Esophagus muscularis mucosa (tissue), 4 donors: ENCODE measurements around the gene GPR55. TPM values are rescaled to one million over a fixed set of nuclear protein-coding genes. Genes with fewer than 3 reads are reported as not detected.

Experiments
- DNase-seq: peaks from one replicate; pipeline ENCODE4 v3.0.0-alpha.2; 2017; ENCODE audit errors: extremely low spot score
- H3K27ac ChIP-seq, 4 donors: fragments of 200-600 bp; sonication (generic); replicated peaks in 1 of 4; 1 replicate in 3 of 4; 2 replicates in 1 of 4; pipeline ENCODE4 v1.5.1; 2016 to 2019; ENCODE audit warnings: mild to moderate bottlenecking in 1 of 4
- H3K27me3 ChIP-seq, 4 donors: fragments of 200-600 bp; sonication (generic); one replicate each; pipeline versions ENCODE4 v1.5.1 to v1.6.0; 2016 to 2019
- H3K36me3 ChIP-seq, 4 donors: fragments of 200-600 bp; sonication (generic); one replicate each; pipeline ENCODE4 v1.5.1; 2016 to 2019
- H3K4me1 ChIP-seq, 4 donors: fragments of 200-600 bp; sonication (generic); one replicate each; pipeline ENCODE4 v1.5.1; 2016 to 2019
- H3K4me3 ChIP-seq, 4 donors: fragments of 200-600 bp; sonication (generic); 1 replicate in 2 of 4; 2 replicates in 2 of 4; pipeline ENCODE4 v1.5.1; 2016 to 2019; ENCODE audit warnings: mild to moderate bottlenecking in 4 of 4, moderate library complexity in 1 of 4
- H3K9me3 ChIP-seq, 4 donors: fragments of 200-600 bp; sonication (generic); 1 replicate in 3 of 4; 2 replicates in 1 of 4; pipeline ENCODE4 v1.5.1; 2016 to 2019
- CTCF ChIP-seq, 3 experiments: fragments of 200-600 bp in 2 of 3; fragments of 450-650 bp in 1 of 3; sonication (generic) in 2 of 3; IDR thresholded peaks; one replicate each; pipeline ENCODE4 v1.5.1; 2017 to 2019; ENCODE audit warnings: antibody characterized with exemption in 3 of 3, mild to moderate bottlenecking in 2 of 3, moderate library complexity in 1 of 3
- EP300 ChIP-seq: sonication (generic); formaldehyde crosslinking; IDR thresholded peaks from one replicate; pipeline ENCODE4 v1.6.1; 2017; ENCODE audit warnings: antibody characterized with exemption
- POLR2A ChIP-seq: fragments of 450-650 bp; IDR thresholded peaks from one replicate; pipeline ENCODE4 v1.6.1; 2017; ENCODE audit warnings: antibody characterized with exemption, moderate library complexity, mild to moderate bottlenecking, low read depth
- POLR2AphosphoS5 ChIP-seq, 2 donors: sonication (generic); formaldehyde crosslinking; IDR thresholded peaks; one replicate each; pipeline ENCODE4 v1.6.1; 2017; ENCODE audit warnings: antibody characterized with exemption in 2 of 2
- WGBS: methylation state at CpG from one replicate; pipeline ENCODE4 v1.1.5; 2018; 5-methylcytosine and 5-hydroxymethylcytosine counted together
- intact Hi-C: fragments of 100-400 bp; cut with DNase I; formaldehyde crosslinking; loops from one replicate; pipeline ENCODE4 v1.15.1; 2023
- total RNA-seq, 4 donors: library from RNA; depleted of rRNA; stranded (reverse); fragments of >200 nt; gene quantifications; one replicate each; pipeline versions ENCODE4 v1.1.0 to v1.2.1, GENCODE V29; 2016

GPR55 gene
- total RNA-seq, 4 donors from 2014 or later = 0.29 to 0.42 TPM; not detected in 2

- TF ChIP-seq EP300 (no peak), POLR2AphosphoS5 (IDR thresholded peaks at IDR 0.05) (no peak), POLR2A (no peak), CTCF (IDR thresholded peaks at IDR 0.05) (no peak)
- intact Hi-C loops = no loop called here
- Histone ChIP-seq H3K4me3 (no peak overlapping the region), H3K9me3 (peaks cover 0 to 18% (median 10%) of the 10 kb centered on the region in 4 donors), H3K36me3 (no peaks in the 10 kb centered on the region), H3K4me1 (peaks cover 11 to 14% (median 12%) of the 10 kb centered on the region in 4 donors), H3K27ac (no peak overlapping the region), H3K27me3 (peaks cover 0 to 36% (median 0%) of the 10 kb centered on the region in 4 donors)
- DNase-seq = peak; percentile 74
- no CpG with 5 or more reads among the region's 9 CpGs for WGBS
Observed at GRCh38 chr2:230935130-230935430, 10.0 kb upstream of the GPR55 start.

- H3K27me3 ChIP-seq = peaks cover 0 to 33% (median 0%) of the 10 kb centered on the region in 4 donors
- H3K4me1 ChIP-seq = peaks cover 11 to 14% (median 12%) of the 10 kb centered on the region in 4 donors
- 87% methylated on average over 6 of the region's 17 CpGs for WGBS
- no peak overlapping the region for H3K27ac ChIP-seq
- H3K9me3 ChIP-seq = peaks cover 0 to 18% (median 10%) of the 10 kb centered on the region in 4 donors
- intact Hi-C loops = no loop called here
- TF ChIP-seq EP300 = no peak
- no peak for TF ChIP-seq CTCF (IDR thresholded peaks at IDR 0.05)
- TF ChIP-seq POLR2AphosphoS5 (IDR thresholded peaks at IDR 0.05) = no peak
- TF ChIP-seq POLR2A = no peak
- no peaks in the 10 kb centered on the region for H3K36me3 ChIP-seq
- no peak overlapping the region for H3K4me3 ChIP-seq
- peak; percentile 75 for DNase-seq
Observed at GRCh38 chr2:230934231-230935129, 9.4 kb upstream of the GPR55 start.

GRCh38 chr2:230933521-230934180 is 8.6 kb upstream of the GPR55 start:
- peaks cover 0 to 26% (median 0%) of the 10 kb centered on the region in 4 donors for H3K27me3 ChIP-seq
- H3K27ac ChIP-seq = peak overlapping the region in 1 of 4 donors; percentile 51
- peak; percentile 72 for DNase-seq
- TF ChIP-seq CTCF (IDR thresholded peaks at IDR 0.05) (no peak), EP300 (no peak), POLR2AphosphoS5 (IDR thresholded peaks at IDR 0.05) (no peak), POLR2A (no peak)
- no peak overlapping the region for H3K4me3 ChIP-seq
- H3K9me3 ChIP-seq = peaks cover 0 to 18% (median 10%) of the 10 kb centered on the region in 4 donors
- H3K36me3 ChIP-seq = no peaks in the 10 kb centered on the region
- WGBS = 87% methylated on average over 8 of the region's 10 CpGs
- intact Hi-C loops = no loop called here
- peaks cover 11 to 14% (median 12%) of the 10 kb centered on the region in 4 donors for H3K4me1 ChIP-seq

GRCh38 chr2:230932556-230933511 is 7.8 kb upstream of the GPR55 start:
- H3K27ac ChIP-seq = peak overlapping the region in 2 of 4 donors; percentile 31 to 51
- H3K36me3 ChIP-seq = no peaks in the 10 kb centered on the region
- TF ChIP-seq CTCF (IDR thresholded peaks at IDR 0.05) (no peak), POLR2AphosphoS5 (IDR thresholded peaks at IDR 0.05) (peak; percentile 32 to 53), POLR2A (no peak)
- peaks cover 11 to 14% (median 12%) of the 10 kb centered on the region in 4 donors for H3K4me1 ChIP-seq
- H3K9me3 ChIP-seq = peaks cover 0 to 16% (median 10%) of the 10 kb centered on the region in 4 donors
- H3K4me3 ChIP-seq = no peak overlapping the region
- intact Hi-C loops = no loop called here
- peaks cover 0 to 24% (median 0%) of the 10 kb centered on the region in 4 donors for H3K27me3 ChIP-seq
- 64% methylated on average over 21 of the region's 22 CpGs for WGBS
- DNase-seq = peak; percentile 66
